GM18502 (cell line): Measurements from ENCODE around the gene UBXN4.
"Not testable (repeated sequence)": the region's sequence is repeated elsewhere in the genome, so short reads cannot be mapped to it uniquely, and the experiment has no call there.

Experiments used
- ATAC-seq: cut with Tn5 transposase; IDR thresholded peaks from one replicate; pipeline ENCODE4 v1.9.1; 2021; ENCODE audit warnings: mild to moderate bottlenecking; ENCODE audit not compliant: unreplicated experiment, poor library complexity

Gene UBXN4

GRCh38 chr2:135800513-135801460, 59.1 kb downstream of the UBXN4 start:
- ATAC-seq = no peak

GRCh38 chr2:135802350-135802749, 60.7 kb downstream of the UBXN4 start:
- ATAC-seq = no peak

- no peak for ATAC-seq
These were observed 61.6 kb downstream of the UBXN4 start for GRCh38 chr2:135803278-135803677.

GRCh38 chr2:135807874-135808273, 66.2 kb downstream of the UBXN4 start:
- ATAC-seq = not testable (repeated sequence)

- ATAC-seq = no peak
These were observed 71.4 kb downstream of the UBXN4 start for GRCh38 chr2:135812907-135813511.

- ATAC-seq = no peak
These were observed 73.6 kb downstream of the UBXN4 start for GRCh38 chr2:135815269-135815668.

GRCh38 chr2:135817466-135817865, 75.8 kb downstream of the UBXN4 start:
- no peak for ATAC-seq

GRCh38 chr2:135817951-135818350, 76.3 kb downstream of the UBXN4 start:
- no peak for ATAC-seq

GRCh38 chr2:135818937-135819610, 77.4 kb downstream of the UBXN4 start:
- no peak for ATAC-seq

- peak; percentile 94 for ATAC-seq
These were observed 78.5 kb downstream of the UBXN4 start for GRCh38 chr2:135820003-135820618.

- ATAC-seq = no peak
These were observed 79.5 kb downstream of the UBXN4 start for GRCh38 chr2:135821190-135821589.

GRCh38 chr2:135822855-135823254, 81.2 kb downstream of the UBXN4 start:
- no peak for ATAC-seq

GRCh38 chr2:135825131-135825530, 83.5 kb downstream of the UBXN4 start:
- ATAC-seq = no peak

GRCh38 chr2:135825550-135826176, 84.0 kb downstream of the UBXN4 start:
- no peak for ATAC-seq

GRCh38 chr2:135826544-135826943, 84.9 kb downstream of the UBXN4 start:
- ATAC-seq = no peak

GRCh38 chr2:135829378-135830135, 87.9 kb downstream of the UBXN4 start:
- no peak for ATAC-seq

- no peak for ATAC-seq
These were observed 89.6 kb downstream of the UBXN4 start for GRCh38 chr2:135831180-135831812.

GRCh38 chr2:135832891-135833290, 91.2 kb downstream of the UBXN4 start:
- ATAC-seq = no peak
